Astrocyte of the cerebellum (primary cell): ENCODE measurements around the gene QRFP.

ENCODE experiments used
- DNase-seq: peaks from one replicate; pipeline ENCODE4 v3.0.0-alpha.2; 2011; ENCODE audit warnings: low read depth
- H3K4me3 ChIP-seq: 2 replicates; pipeline ENCODE4 v1.5.1; 2011; ENCODE audit warnings: mild to moderate bottlenecking, low read depth, low read length, moderate library complexity
- in situ Hi-C: cut with HindIII; loops from 2 replicates; pipeline ENCODE4 v1.10.0; 2017; ENCODE audit warnings: low sequenced_read_pairs
- TF ChIP-seq, protein P1 (sequence below): IDR thresholded peaks from 2 replicates; pipeline ENCODE4 v1.5.1; 2012; ENCODE audit warnings: low read length, low read depth, moderate library complexity, mild to moderate bottlenecking; ENCODE audit errors: missing control alignments

Gene QRFP

DNA sequence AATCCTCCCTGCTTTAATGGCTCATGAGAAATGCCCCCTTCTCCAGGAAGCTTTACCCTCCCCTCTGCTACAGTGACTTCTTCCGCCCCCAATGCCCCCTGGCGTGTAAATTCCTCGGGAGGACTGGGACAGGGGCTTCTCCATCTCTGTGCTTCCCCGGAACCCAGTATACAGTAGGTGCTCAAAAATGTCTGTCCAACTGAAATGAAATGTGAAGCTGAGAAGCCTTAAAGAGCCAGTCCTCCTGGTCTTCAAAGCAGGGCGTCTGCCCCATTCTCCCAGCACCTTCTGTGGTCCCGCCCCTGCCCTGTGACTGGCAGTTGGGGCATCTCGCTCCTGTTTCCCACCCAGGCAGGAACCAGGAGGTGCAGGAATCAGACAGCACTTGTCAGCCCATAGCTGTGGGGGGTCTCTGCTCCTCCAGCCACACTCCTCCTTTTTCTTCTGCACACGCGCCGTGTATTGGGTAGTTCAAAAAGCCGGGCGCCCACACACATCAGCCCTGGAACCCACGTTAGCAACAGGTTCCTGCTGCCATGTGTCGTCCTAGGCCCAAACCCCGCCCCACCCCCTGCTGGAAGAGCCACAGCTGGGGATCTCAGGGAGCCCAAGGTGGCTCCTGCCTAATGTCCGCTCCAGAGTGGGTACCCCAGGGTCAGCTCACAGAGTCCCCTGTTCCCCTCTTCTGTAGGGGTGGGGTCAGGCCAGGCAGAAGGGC lies 26.4 kb upstream of the QRFP start:
- in situ Hi-C loops: no loop called here
- no peak overlapping the region for H3K4me3 ChIP-seq
- TF ChIP-seq, protein P1, sequence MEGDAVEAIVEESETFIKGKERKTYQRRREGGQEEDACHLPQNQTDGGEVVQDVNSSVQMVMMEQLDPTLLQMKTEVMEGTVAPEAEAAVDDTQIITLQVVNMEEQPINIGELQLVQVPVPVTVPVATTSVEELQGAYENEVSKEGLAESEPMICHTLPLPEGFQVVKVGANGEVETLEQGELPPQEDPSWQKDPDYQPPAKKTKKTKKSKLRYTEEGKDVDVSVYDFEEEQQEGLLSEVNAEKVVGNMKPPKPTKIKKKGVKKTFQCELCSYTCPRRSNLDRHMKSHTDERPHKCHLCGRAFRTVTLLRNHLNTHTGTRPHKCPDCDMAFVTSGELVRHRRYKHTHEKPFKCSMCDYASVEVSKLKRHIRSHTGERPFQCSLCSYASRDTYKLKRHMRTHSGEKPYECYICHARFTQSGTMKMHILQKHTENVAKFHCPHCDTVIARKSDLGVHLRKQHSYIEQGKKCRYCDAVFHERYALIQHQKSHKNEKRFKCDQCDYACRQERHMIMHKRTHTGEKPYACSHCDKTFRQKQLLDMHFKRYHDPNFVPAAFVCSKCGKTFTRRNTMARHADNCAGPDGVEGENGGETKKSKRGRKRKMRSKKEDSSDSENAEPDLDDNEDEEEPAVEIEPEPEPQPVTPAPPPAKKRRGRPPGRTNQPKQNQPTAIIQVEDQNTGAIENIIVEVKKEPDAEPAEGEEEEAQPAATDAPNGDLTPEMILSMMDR: no peak
- no peak for DNase-seq

DNA sequence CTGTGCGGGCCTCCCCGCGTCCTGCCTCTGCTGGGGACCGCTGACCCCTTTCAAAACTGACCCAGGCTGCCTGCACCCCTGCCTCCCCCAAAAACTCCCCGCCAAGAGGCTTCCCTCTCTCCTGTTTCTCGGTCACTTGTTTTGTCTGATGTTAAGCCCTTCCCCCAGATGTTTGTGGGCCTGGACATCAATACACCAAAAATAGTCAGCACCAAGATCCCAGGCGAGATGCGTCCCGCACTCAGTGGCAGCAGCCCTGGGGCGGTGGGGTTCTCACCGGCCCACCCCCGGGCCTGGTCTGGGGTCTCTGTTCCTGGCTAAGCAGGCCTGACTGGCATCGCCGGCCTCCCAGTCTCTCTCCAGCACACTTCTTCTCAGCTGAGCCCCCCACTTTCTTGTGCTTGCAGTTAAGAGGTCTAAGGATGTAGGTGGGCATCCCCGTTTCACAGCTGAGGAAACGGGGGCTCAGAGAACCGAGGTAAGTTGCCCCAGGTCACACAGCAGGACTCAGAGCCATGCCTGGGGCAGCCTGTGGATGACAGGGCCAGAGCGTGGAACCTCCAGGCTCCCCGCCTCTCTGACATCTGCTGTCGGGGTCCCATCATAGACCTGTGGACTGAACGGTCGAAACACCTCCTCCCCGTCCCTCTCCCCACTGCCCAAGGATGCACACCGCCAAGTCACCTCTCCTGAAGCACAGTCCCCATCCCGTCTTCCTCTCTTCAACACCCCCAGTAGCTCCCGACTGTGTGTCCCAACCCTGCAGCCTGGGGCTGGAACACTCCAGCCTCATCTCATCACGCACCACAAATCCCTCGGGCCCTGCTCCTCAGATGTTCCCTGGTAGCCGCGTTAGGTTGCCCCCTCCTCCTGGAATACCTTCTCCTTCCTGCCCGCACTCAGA lies 25.6 kb upstream of the QRFP start:
- in situ Hi-C loops: no loop called here
- no peak overlapping the region for H3K4me3 ChIP-seq
- DNase-seq: no peak
- TF ChIP-seq, protein P1: no peak

DNA sequence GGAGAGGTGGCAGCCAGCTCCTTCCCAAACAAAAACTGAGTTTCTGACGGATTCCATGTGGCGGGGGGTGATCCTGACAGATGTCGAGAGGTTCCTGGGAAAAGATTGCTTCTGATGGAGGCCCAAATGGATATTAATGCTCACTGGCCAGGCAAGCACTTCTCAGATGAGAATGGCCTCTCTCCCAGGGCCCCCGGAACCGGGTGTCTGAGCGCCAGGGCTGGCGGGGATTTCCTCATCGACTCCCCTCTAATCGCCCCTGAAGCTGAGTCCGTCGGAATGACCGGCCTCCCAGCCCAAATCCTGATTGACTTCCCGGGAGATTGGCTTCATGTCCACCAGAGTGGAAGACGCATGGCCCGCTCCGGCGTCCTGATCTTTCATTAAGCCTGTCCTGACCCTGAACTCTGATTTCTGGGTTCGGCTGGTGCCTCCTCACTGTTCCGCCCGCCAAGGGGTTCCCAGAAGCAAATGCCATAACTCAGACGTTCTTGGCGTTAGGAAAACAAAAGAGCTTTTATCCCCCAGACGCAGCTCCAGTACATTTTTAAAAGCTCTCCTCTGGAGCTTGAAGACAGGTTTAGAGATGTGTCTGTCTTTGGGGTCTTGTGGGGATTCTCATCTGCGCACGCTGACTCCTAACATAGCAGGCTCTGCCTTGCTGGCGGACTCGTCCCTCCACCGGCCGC lies 24.8 kb upstream of the QRFP start:
- no peak for DNase-seq
- H3K4me3 ChIP-seq: no peak overlapping the region
- TF ChIP-seq, protein P1: no peak
- in situ Hi-C loops: no loop called here

DNA sequence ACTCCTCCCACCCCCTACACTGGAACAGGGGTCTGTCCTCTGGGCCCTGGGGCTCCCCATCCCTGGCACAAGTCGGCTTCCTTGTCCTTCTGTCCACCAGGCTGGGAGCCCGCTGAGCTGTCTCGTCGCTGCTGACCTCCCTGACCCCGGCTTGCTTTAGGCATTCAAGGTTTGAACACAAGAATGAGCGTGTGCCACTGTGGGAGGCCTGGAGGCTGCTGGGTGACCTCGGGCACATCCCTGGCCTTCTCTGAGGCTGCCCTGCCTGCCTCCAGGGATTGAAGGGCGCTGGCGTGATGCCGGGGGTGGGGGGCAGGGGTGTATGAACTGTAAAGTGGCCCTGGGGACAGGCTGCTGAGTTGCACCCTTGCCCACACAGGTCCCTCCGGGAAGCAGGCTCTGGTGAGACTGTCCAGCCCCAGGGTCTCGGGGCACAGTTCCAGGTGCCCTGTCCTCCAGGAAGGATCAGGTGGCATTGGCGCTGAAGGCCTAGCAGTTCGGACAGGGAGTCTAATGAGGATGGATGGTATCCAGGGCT lies 24.2 kb upstream of the QRFP start:
- TF ChIP-seq, protein P1: no peak
- in situ Hi-C loops: no loop called here
- H3K4me3 ChIP-seq: no peak overlapping the region
- DNase-seq: no peak

DNA sequence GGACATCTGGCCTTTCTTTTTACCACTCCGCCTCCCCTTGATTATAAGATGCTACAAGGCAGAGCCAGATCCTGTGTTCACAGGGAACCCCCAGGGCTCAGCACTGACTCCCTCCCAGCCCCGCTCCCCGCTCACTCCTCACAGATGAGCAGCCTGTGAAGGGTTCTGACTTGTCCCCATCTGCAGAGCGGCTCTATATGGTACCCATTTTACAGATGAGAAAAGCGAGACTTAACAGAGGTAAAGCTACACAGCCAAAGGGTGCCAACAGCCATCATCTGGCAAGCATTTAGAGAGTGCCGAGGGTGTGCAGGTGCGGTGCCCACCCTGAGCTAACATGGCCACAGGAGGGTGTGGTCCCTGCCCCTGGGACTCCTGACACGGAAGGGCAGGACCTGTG lies 23.6 kb upstream of the QRFP start:
- no peak for DNase-seq
- TF ChIP-seq, protein P1: no peak
- H3K4me3 ChIP-seq: no peak overlapping the region
- in situ Hi-C loops: no loop called here

DNA sequence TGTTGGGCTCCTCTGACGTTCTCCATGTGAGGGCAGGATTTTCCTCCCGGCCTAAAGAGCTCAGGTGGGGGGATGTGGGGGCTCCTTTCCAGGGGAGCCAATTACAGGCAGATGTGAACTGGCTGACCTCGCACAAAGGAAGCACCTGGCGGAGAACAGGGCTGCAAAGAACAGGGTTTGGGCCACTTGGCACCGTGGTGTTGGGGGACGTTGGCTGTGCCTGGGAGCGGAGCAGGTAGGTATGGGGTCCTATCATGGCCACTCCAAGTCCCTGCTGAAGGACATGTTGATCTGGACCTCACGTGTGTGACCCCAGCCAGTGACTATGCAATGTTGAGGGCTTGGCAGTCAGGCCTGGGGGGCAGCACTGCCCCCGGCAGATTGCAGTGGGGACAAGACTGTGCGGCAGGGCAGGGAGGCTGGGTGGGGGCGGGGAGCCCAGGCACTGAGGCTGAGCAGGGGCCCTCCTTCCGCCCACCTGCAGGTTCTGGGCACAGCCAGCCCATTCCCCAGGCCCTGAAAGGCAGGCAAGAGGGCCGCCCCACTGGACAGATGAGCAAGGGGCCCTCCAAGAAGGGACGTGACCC lies 23.0 kb upstream of the QRFP start:
- TF ChIP-seq, protein P1: no peak
- in situ Hi-C loops: no loop called here
- H3K4me3 ChIP-seq: no peak overlapping the region
- no peak for DNase-seq
